Left renal cortex interstitium (tissue), 4 donors: Measurements from ENCODE around the gene IGF2R. TPM values are rescaled to one million over a fixed set of nuclear protein-coding genes. Genes with fewer than 3 reads are reported as not detected.
A peak's percentile ranks its signal among the peaks of the same experiment; 100 is the strongest.
"Not testable (repeated sequence)": the region's sequence is repeated elsewhere in the genome, so short reads cannot be mapped to it uniquely, and the experiment has no call there.

Experiments
- DNase-seq, 4 donors: peaks; one replicate each; pipeline ENCODE4 v3.0.0-alpha.2; 2013; ENCODE audit warnings: low read depth in 4 of 4, low spot score in 2 of 4, missing footprints in 1 of 4
- polyA plus RNA-seq, 4 donors: library from polyadenylated mRNA; unstranded; fragments of 120-200 nt; gene quantifications; one replicate each; pipeline ENCODE4 v1.2.1, GENCODE V29; 2013; ENCODE audit not compliant: insufficient read length in 4 of 4

IGF2R gene
- polyA plus RNA-seq, 4 donors = 50.5 to 67.8 (median 58.4) TPM

DNA sequence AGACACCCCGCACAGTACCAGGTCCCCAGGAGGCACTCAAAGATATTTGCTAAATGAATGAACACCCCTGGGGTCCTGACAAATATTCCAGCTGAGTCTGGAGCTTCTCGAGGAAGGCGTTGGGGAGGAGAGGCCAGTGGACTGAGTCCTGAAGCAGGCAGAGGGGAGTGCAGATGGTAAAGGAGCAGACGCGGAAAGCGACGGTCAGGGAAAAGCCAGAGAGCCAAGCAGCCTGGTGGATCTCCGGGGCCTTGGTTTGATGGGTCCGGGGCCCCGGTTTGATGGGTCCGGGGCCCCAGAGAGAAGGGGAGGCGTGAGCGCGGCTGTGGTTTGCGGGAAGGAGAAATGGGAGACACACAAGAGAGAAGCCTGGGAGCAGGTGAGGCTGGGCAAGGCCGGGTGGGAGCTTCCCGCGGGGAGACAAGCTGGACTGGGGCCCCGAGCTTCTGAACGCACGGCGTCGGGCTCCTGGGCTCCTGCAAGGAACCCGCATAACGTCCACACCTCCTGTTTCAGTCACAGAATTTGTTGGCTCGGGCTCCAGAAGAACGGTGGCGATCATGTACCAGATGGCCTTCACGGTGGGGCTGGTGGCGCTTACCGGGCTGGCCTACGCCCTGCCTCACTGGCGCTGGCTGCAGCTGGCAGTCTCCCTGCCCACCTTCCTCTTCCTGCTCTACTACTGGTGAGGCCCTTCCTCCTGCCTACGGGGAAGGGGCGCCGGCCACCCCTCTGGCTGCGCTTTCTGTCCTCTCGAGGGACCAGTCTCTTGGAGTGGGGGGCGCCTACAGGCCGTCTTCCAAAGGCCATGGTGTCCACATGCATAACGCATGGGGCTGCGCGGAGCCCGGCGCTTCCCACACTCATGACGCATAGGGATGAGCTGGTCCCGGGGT, 164.8 kb downstream of the IGF2R start:
- DNase-seq = no peak

DNA sequence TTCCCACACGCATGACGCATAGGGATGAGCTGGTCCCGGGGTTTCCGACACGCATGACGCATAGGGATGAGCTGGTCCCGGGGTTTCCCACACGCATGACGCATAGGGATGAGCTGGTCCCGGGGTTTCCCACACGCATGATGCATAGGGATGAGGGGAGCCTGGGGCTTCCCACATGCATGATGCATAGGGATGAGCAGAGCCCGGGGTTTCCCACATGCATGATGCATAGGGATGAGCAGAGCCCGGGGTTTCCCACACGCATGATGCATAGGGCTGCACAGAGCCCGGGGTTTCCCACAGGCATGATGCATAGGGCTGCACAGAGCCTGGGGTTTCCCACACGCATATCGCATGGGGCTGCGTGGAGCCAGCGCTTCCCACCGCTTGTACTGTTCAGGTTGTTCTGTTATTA, 165.5 kb downstream of the IGF2R start:
- DNase-seq = not testable (repeated sequence)

DNA sequence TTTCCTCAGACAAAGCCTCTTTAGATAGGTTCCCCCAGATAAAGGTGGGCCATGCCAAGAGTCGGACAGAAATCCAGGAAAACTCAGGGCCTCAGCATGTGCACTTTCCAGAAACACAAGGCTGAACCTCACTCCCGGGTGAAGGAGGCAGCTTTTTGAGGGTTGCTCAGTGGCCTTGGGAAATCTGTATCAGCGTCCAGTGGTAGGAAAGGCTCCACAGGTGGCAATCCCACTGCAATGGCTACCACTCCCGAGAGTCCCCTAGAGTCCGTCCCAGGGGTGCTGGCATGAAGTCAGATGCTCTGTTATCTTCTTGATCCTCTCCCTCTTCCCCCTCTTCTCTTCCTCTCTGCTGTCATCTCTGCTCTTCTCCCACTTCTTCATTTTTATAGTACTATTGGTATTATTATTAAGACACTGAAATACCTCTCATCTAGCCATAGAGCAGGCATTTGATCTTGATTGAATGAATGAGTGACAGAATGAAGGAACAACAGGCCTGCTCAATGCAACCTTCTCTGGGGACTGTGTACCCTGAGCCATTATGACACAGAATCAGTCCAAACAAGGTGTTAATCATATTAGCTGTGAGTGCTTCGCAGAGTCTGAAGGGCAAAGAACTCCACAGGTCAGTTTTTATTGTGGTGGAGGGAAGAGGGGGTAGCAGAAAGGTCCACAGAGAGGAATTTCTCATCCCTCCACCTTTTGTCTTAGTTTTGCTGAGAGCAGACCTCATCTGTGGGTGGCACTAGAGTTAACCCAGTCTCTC, 166.1 kb downstream of the IGF2R start:
- DNase-seq = no peak

DNA sequence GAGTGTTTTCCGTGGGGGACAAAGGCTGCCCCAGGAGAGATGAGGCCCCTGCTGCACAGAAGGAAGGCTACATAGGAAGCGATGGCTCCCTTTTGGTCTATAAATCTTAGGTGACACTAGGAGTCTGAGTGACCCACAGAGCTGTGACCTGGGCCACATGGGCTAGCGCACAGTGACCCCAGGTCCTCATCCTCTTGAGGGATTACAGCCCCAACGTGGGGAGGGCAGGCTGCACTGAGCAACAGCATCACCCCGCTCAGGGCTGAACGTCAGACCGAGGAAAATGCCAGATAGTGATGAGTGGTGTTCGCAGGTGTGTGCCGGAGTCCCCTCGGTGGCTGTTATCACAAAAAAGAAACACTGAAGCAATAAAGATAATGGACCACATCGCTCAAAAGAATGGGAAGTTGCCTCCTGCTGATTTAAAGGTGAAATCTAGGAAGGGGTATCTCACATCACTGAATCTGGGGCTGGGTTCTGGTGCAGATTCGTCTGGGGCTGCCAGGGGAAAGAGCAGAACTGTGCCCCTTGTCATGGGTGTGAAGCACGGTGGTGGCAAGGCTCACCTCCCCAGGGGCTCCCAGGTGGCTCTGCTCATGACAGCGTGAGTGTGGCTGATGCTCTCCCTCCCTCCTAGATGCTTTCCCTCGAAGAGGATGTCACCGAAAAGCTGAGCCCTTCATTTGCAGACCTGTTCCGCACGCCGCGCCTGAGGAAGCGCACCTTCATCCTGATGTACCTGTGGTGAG, 167.2 kb downstream of the IGF2R start:
- DNase-seq = no peak

DNA sequence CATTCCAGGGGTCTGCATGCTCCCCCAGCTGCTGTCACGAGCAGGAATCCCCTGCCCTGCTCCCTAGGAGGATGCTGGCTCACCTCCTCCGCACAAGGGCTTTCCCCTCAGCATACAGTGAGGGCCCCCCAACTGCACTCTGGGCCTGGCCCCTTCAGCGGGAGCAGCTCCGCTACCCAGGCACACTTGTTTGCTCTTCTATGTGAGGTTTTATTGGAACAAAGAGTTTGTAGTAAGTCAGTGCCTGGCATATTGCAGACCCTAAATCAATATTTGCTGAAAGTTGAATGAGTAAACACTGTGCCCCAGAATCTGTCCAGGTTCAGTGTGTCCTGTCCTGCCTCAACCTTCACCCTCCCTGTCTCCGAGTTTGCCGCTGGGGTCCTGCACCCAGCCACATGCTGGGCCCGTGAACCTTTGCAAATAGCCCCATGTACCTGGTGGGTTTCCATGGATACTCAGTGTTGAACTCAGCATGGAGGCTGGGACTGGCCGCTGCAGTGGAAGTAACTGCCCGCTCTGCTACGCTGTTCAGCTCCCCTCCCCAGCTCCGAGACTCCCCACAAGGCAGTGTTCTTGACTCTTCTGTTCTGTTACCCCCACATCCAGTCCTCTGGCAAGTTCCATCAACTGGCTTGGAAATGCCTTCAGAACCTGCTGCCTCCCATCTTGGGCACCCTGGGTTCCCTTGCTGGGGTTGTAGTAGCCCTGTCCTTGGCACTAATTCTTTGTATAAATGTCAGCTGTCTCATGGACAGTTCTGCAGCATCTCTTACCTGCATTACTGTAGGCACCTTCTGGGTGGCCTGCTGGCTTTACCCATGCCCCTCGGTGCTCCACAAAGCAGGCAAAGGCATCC, 168.5 kb downstream of the IGF2R start:
- no peak for DNase-seq

DNA sequence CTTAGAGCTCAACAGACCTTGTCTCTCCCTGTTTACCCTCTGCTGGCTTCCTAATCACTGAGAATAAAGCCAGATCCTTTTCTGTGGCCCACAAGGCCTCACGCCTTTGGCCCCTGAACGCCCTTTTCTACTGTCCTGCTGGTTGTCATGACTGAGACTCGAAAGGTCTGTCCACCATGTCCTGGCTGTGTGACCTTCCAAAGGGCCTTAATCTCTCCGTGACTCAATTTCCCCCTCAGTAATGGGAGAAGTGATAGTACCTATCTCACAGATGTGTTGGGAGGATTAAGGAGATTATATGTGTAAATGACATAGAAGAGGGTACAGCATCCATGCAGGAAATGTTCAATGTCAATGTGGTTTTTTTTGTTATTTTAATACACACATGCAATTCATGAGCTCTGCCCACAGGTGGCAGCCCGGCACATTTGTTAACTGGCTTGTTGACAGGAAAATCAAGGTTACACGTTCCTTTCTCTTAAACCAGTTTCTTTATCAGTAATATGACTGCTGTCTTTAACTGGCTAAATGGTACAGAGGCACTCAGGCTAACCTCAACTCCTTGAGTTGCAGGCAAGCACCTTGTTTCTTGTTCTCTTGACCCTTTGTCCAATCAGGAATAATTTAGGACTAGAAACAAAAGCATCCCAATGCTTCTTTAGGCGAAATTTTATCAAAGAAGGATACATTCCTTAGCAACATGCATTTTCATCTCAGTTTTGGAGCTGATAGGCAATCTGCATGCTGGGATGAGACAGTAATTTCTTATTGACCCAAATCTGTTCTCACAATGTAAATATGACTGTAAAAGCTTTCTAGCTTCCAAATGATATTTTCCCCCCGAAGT, 169.3 kb downstream of the IGF2R start:
- DNase-seq = peak in 3 of 4 donors; percentile 7 to 32 (median 14)

DNA sequence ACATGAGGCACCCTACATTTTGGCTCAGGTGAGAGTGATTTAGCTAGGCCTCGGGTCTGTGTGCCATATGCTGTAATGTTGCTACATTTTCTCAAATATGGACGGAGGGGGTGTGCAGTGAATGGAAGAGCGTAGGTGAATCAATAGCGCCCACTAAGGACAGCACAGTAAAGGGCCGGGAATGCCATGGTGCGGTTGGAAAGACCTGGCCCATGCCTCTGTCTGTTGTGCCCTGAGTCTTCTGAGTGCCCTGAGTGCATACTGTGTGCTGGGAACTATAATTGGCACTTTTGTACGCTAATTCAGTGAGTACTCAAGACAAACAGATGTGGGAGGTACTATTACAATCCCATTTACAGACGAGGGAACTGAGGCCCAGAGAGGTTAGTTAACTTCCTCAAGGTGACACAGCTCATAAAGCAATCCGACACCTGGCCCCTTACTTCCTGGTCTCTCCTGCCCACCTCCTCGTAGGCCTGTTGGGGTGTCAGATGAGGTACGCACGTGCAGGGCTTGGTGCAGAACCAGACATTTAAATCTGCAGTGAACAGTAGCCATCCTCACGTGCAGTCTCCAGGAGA, 170.0 kb downstream of the IGF2R start:
- no peak for DNase-seq

DNA sequence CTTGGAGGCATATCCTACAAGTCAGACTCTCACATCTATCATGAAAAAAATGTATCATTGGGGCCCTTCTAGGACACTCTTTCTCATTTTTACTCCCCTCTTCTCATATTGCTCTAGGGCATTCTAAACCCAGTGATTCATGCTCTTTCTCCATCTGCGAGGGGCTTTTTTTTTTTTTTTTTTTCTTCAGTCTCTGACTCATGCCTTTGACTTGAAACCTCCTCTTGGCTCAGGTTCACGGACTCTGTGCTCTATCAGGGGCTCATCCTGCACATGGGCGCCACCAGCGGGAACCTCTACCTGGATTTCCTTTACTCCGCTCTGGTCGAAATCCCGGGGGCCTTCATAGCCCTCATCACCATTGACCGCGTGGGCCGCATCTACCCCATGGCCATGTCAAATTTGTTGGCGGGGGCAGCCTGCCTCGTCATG, 170.6 kb downstream of the IGF2R start:
- no peak for DNase-seq

DNA sequence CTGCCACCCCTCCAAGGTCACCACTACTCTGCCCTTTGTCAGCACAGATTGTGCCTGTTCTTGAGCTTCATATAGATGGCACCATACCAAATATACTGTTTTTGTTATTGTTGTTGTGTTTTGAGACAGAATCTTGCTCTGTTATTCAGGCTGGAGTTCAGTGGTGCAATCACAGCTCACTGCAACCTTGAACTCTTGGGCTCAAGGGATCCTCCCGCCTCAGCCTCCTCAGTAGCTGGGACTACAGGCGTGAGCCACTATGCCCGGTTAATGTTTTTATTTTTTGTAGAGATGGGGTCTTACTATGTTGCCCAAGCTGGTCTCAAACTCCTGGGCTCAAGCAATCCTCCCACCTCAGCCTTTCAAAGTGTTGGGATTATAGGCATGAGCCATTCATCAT, 171.6 kb downstream of the IGF2R start:
- not testable (repeated sequence) for DNase-seq

DNA sequence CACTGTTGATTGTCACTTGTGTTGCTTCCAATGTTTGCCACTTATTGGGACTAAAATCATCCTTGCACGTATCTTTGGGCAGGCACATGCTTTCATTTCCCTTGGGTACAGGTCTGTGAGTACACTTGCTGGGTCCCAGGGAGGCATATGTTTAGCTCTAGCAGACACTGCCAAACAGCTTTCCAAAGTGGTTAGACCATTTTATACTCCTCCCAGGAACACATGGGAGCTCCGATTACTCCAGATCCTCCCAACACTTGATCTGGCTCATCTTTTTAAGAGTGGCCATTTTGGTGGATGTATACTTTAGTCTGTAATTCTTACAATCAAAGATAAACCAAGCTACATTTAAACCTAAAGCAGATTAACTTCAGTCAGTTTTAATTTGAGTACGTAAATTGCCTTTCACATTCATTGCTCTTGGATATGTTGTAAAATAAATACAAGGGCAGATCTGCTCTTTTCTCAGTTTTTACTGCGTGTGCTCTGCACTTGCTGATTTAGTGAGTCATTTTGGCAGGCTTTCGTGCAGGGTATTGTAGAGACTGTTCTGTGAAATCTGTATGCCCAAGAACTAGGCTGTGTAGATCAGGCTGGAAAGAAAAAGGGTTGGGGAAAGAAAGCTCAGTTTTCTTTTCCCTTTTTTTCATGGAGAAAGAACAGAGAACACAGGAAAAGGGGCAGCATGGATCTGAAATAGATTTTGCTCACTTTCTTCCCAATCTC, 172.3 kb downstream of the IGF2R start:
- no peak for DNase-seq

DNA sequence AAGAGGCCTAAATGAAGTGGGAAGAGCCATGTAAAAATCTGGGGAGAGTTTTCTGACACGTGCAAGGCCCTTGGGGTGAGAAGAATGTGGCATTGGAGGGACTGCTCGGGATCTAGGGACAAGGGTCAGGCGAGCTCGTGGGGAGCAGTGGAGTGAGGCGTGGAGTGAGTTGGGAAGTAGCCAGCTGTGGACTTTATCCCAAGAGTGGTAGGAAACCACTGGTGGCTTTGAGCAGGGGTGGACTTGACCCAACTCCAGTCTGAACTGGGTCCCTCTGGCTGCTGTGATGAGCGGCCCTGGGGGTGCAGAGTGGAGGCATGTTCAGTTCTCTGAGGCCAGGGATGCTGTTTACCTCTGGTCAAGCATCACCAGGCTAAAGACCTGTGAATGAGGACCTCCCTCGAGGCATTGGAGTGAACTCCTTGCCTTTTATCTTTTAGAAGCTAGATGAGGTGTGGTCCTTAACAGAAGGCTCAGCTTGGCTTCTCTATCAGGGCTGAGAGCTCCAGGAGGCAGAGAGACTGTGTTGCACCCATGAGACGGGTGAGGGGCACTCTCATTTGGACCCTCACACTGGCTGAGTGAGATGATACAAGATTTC, 173.3 kb downstream of the IGF2R start:
- no peak for DNase-seq

DNA sequence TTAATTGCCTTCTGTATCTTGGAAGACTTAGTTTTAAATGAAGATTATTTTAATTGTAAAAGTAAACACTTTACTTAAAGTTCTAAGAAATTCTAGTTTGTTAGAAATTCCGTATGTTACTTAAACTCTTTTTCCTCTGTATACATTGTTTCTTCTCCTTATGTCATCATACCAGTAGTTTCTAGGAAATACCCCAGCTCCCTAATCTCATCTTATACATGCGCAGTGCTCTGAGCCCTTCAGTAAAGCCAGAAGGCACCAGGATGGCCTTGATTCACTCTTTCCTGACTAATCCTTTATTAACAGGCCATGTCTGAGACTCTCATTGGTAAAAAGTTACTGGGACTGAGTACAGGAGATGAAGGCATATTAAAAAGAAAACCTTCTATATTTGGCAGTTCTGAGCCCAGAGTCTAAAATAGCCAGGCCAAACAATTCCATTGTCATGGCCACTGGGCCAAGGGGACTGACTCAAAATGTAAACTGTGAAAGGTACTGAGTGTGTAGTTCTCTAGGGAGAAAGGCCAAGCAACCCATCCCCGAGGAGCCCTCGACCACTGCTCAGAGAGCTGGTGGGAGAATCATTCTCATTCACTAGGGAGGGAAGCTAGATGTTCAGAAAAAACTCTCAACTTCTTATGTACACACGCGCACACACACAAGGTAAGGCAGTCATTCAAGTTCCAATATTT, 177.7 kb downstream of the IGF2R start:
- DNase-seq = no peak

DNA sequence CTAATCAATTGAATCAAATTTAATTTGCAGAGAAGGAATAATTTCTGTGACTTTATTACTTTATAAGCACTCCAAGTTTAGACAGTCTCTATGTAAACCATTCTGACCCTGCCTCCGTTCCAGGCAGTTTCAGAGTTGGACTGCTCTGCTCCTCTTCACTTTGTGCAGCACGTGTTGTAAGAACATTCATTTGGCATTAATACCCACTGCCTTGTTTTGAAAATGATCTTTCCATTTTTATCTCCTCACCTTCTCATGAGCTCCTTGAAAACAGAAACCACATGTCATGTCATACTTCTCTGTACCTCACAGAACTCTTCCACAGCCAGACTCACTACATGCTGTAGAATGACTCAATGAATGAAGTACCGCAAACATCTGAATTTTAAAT, 178.3 kb downstream of the IGF2R start:
- DNase-seq = no peak

DNA sequence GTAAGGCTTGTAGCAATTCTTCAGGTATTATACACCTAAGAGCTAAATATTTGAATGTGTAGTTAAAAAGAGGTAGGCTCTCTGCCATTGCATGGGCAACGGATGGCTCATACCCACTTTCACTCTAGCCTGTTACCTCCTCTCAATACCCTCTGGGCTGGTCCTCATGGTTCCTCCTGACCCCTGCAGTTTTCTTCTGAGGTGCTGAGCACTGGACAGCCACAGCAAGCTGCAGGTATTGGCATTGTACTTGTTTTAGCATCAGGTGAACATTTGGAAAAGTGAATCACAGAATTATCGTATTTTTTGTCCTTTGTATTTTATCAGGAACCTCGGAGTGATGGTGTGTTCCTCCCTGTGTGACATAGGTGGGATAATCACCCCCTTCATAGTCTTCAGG, 185.6 kb downstream of the IGF2R start:
- no peak for DNase-seq

DNA sequence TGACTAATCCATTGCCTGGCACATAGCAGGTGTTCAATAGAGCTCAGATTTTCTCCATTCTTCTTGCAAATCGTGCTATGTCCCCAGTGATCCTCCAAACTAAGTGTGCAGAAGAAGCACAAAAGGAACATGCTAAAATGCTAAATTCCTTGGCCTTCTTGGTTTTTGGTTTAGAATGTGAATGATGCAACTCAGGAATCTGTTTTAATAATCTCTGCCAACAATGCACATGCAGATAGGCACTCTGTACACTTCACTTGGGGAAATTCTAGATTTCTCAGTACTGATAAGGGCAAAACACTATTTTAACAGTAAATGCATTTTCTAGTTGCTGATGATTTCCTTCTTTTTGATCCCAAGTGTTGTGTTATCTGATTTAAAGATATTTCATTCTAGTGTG, 188.0 kb downstream of the IGF2R start:
- no peak for DNase-seq

DNA sequence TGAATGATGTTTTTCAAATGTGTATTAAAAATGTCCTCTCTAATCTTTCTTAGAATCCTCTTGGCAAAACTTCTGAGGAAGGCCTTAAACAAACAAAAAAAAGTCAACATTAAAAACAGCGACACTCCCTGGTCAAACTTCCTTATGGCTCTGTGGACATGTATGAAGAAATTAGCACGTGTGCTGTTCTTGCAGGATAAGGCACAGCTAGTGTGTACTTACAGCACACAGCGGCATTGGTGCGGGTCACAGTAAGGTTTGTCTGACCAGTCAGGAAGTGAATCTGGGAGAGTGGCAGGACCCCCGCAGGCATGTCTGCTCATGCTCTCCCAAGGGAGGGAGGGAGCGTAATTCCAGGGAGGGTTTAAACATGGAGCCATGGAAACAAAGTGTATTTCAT, 191.6 kb downstream of the IGF2R start:
- no peak for DNase-seq
